ENCODE data around the gene DMRTB1.
A peak's percentile ranks its signal among the peaks of the same experiment; 100 is the strongest.
"Not testable (repeated sequence)": the region's sequence is repeated elsewhere in the genome, so short reads cannot be mapped to it uniquely, and the experiment has no call there.

The DMRTB1 gene

DNA sequence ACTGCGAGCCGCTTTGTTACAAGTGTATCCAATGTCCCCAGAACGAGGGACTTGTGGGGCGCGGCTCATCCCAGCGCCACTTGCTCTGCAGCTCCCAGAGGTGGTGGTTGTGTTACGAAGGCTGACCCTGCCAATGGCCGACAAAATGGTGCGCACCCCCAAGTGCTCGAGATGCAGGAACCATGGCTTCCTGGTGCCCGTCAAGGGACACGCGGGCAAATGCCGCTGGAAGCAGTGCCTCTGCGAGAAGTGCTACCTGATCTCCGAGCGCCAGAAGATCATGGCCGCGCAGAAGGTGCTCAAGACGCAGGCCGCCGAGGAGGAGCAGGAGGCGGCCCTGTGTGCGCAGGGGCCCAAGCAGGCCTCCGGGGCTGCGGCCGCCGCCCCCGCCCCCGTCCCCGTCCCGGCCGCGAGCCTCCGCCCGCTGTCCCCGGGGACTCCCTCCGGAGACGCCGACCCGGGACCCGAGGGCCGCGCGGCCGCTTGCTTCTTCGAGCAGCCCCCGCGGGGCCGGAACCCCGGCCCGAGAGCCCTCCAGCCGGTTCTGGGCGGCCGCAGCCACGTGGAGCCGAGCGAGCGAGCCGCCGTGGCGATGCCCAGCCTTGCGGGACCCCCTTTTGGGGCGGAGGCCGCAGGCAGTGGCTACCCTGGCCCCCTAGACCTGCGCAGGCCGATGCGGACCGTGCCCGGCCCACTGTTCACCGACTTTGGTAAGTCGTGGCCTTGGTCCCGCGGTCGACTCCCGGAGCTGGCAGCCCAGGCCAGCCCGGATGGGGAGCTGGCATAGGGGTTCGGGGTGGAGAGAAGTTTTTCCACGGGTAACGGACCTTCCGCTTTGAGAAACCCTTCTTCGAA, at the start of gene DMRTB1:
Gene DMRTB1, plus strand, starts transcription at position 79 of the 855 bp plus-strand sequence. Its CDS starts 55 bp downstream, at position 134.
- ATAC-seq: no peak
- DNase-seq: no peak

DNA sequence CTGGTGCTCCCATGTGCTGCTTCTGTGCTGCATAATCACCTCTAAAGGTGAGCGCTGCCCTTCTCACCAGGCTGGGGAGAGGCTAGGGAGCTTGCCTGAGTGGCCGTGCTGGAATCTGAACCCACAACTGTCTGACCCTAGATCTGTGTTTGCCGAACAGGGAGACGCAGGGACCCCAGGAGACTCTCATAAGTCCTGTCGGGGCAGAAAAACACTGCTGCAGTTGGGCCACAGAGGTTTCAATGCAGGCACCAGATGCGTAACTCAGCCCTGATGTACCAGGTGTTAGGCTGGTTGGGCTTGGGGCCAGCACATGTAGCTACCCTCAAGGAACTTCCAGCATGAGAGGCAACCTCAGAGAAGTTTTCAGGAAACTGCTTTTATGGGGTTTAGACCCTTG, 49.5 kb upstream of the DMRTB1 start:
- no peak for ATAC-seq
- DNase-seq: no peak

GRCh38 chr1:53410100-53410541, 49.1 kb upstream of the DMRTB1 start:
- peak; percentile 17 for ATAC-seq
- peak; percentile 55 for DNase-seq

- DNase-seq (no peak), ATAC-seq (no peak)
Measured at GRCh38 chr1:53410701-53411100, 48.5 kb upstream of the DMRTB1 start.

GRCh38 chr1:53411541-53412152, 47.6 kb upstream of the DMRTB1 start:
- no peak for DNase-seq
- ATAC-seq: peak; percentile 50

- no peak for DNase-seq
- no peak for ATAC-seq
Measured at GRCh38 chr1:53412285-53413174, 46.7 kb upstream of the DMRTB1 start.

DNA sequence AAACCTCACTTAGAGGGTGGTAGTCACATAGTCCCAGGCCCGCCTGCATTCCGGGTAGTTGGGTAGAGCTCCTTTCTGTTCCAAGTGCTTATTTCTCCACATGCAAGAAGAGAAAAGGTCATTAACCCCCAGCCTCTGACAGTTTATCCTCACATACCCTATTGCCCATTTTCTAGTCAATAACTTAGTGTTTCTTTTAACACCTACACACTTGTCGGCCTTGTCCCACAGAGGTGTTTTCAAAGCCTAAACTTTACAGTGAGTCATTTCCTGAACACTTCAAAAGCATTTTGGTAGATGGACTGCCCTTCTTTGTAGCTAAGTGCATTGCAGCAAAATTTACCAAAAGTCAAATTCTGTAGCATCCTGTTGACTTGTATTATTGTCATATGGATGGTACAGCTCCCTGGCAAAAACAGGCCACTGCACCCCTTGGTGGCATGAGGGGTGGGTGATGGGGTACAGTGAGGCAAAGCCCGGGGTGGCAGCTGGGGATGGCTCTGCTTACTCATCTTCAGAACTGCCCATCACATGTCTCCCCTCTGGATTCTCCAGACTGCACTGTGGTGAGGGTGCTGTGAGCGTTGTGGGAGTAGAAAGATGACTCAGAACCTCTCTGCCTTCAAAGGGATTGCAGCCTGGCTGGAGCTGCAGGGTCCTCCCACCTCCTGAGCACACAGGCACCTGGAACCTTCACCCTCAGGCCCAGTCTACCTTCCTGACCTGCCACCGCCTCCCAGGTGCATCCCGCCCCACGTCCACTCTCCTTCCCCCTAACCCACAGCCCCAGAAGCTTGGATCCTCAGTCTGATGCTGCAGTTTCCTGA, 45.8 kb upstream of the DMRTB1 start:
- ATAC-seq (peak; percentile 90), DNase-seq (peak; percentile 70)

DNA sequence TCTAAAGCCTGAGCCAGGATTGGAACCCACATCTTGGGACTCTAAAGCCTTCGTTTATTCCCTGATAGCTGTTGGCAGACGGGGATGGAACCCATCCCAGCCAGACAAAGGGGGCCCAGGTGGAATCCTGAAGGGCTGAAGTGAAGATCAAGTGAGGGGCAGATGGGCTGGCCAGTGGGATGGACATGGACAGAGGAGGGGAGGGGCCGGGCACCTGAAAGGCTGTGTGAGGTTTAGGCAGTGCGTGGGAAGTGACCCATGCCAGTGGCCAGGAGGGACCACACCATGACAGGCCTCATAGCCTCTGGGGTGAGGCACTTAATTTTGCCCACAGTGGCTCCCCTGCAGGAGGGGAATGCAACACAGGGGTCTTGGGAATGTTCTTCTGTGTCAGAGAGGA, 44.6 kb upstream of the DMRTB1 start:
- DNase-seq: no peak
- ATAC-seq: no peak

GRCh38 chr1:53415432-53415831, 43.8 kb upstream of the DMRTB1 start:
- no peak for DNase-seq
- no peak for ATAC-seq

GRCh38 chr1:53416269-53416813, 42.9 kb upstream of the DMRTB1 start:
- ATAC-seq (no peak), DNase-seq (no peak)

- no peak for ATAC-seq
- DNase-seq: no peak
Measured at GRCh38 chr1:53417074-53417511, 42.1 kb upstream of the DMRTB1 start.

GRCh38 chr1:53419034-53419433, 40.2 kb upstream of the DMRTB1 start:
- ATAC-seq: no peak

GRCh38 chr1:53420341-53420740, 38.9 kb upstream of the DMRTB1 start:
- DNase-seq: no peak
- no peak for ATAC-seq

More at GRCh38 chr1:53419034-53419433, 40.2 kb upstream of the DMRTB1 start:
- DNase-seq: no peak

DNA sequence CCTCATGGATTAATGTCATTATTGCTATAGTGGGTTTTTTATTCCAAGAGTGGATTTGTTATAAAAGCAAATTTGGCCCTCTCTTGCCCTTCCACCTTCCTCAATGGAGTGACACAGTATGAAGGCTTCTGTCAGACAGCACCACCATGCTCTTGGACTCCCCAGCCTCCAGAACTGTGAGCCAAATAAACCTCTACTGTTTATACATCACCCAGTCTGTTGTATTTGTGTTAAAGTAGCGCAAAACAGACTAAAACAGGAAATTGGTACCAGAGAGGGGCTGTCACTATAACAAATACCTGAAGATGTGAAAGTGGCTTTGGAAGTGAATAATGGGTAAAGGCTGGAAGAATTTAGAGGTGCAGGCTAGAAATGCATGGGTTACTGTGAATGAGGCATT, 38.0 kb upstream of the DMRTB1 start:
- no peak for ATAC-seq
- no peak for DNase-seq

DNA sequence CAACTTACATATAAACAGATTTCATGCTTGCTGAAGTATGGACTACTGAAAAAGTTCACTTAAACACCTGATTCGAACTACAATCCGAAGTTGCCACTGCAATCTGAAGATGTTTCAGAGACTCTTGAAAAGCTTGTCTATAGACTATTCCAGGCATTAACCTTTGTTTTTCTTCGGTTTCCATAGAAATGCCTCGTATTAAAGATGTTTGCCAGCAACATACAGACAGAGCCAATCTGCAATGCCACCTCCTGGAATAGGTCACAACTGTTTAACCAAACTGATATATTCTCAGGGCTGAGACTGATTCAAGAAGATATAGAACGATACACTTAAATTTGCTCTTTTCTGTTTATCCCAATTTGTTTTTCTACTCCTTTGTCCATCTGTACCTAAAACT, 28.9 kb upstream of the DMRTB1 start:
- ATAC-seq: no peak
- no peak for DNase-seq

DNA sequence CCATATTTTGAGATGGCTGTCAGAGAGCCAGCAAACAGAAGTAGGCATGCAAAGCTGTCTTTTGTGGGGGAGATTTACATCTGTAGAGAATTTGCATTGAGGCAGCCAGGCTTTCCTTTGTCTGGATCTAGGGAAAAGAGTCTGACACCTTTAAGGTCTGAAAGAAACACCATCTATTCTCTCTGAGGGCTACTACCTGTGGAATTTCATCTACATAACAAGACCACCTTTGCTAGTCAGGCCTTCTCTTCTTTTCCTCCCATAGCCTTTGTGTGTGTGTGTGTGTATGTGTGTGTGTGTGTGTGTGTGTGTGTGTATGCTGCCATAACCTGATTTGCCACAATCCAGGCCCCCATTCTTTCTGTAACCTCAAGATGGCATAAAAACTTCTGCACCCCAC, 28.4 kb upstream of the DMRTB1 start:
- DNase-seq (no peak), ATAC-seq (no peak)

- DNase-seq (no peak), ATAC-seq (no peak)
Measured at GRCh38 chr1:53431244-53431643, 28.0 kb upstream of the DMRTB1 start.

DNA sequence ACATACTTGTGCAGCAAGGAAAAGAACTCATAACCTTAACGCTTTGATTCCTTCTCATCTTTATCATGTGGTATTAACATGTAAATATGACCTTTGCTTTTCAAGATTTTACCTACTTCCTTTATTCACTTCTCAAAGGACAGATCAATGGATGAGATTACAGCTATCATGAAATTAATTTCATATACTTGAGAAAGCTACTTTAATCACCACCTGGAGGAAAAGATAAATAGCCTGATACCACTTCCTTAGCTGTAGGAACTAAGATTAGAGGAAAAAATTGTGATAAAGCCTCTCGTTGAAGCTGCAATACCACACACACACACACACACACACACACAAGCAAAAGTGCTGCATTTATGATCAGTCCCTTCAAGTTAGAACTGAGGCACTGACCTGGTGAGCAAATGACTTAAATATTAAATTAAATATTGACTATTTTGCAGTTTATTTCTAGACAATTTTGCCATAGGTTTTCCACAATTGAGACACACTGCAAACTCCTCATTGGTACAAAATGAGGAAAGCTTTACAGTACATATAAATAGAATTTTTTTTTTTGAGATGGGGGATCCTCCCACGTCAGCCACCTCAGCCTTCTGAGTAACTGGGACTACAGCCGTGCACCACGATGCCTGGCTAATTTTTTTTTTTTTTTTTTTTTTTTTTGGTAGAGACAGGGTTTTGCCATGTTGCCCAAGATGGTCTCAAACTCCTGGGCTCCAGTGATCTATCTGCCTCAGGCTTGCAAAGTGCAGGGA, 27.2 kb upstream of the DMRTB1 start:
- no peak for DNase-seq
- no peak for ATAC-seq

DNA sequence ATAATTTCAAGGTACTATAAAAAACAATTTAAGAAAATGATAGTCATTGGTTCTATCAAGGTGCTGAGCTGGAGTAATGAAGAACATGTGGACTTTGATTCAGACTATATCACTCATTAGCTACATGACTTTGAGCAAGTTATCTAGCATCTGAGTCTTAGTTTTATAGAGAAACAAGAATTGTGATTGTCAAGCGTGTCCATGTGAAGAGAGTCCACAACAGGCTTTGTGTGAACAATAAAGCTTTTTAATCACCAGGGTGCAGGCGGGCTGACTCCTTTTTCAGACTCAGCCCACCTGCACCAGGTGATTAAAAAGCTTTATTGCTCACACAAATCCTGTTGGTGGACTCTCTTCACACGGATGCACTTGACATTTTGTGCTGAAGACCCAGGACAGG, 26.6 kb upstream of the DMRTB1 start:
- no peak for ATAC-seq
- DNase-seq: no peak

- DNase-seq, ATAC-seq: not testable (repeated sequence)
Measured at GRCh38 chr1:53434405-53435007, 24.7 kb upstream of the DMRTB1 start.
